HEK293 (cell line): Measurements from ENCODE around the gene SPEM3.

Experiments used
- ZFP37 ChIP-seq: fragments of 450-650 bp; formaldehyde crosslinking; IDR thresholded peaks from 2 replicates; pipeline ENCODE4 v1.5.1; 2016; ENCODE audit warnings: missing biosample characterization, missing genetic modification characterization
- ZNF140 ChIP-seq: fragments of 450-650 bp; formaldehyde crosslinking; IDR thresholded peaks from 2 replicates; pipeline ENCODE4 v1.5.1; 2016; ENCODE audit warnings: missing biosample characterization, missing genetic modification characterization
- ZNF24 ChIP-seq: fragments of 450-650 bp; formaldehyde crosslinking; IDR thresholded peaks from 2 replicates; pipeline ENCODE4 v1.5.1; 2016; ENCODE audit warnings: missing biosample characterization, missing genetic modification characterization
- ZNF274 ChIP-seq, 2 experiments: fragments of 200-500 bp in 1 of 2; fragments of 450-650 bp in 1 of 2; sonication (Bioruptor generic) in 1 of 2; formaldehyde crosslinking in 1 of 2; IDR thresholded peaks; 2 replicates each; pipeline versions ENCODE4 v1.5.1 to v1.6.1; 2014 to 2016; ENCODE audit warnings: borderline replicate concordance in 1 of 2, inconsistent platforms in 1 of 2, low read length in 1 of 2, missing biosample characterization in 1 of 2, missing genetic modification characterization in 1 of 2
- ZNF426 ChIP-seq: fragments of 450-650 bp; formaldehyde crosslinking; IDR thresholded peaks from 2 replicates; pipeline ENCODE4 v1.5.1; 2017; ENCODE audit warnings: missing biosample characterization, missing genetic modification characterization, mild to moderate bottlenecking, inconsistent platforms, moderate library complexity
- ZNF596 ChIP-seq: fragments of 450-650 bp; IDR thresholded peaks from 2 replicates; pipeline ENCODE4 v1.5.0; 2018; ENCODE audit warnings: missing biosample characterization, mild to moderate bottlenecking, missing genetic modification characterization, moderate library complexity
- ZNF777 ChIP-seq: fragments of 450-650 bp; formaldehyde crosslinking; IDR thresholded peaks from 2 replicates; pipeline ENCODE4 v1.5.1; 2017; ENCODE audit warnings: missing biosample characterization, missing genetic modification characterization, borderline replicate concordance
- ZNF791 ChIP-seq: fragments of 450-650 bp; formaldehyde crosslinking; IDR thresholded peaks from 2 replicates; pipeline ENCODE4 v1.5.1; 2016; ENCODE audit warnings: missing biosample characterization, missing genetic modification characterization
- TF ChIP-seq, protein P1 (sequence below): fragments of 450-650 bp; formaldehyde crosslinking; IDR thresholded peaks from 2 replicates; pipeline ENCODE4 v1.5.1; 2017; ENCODE audit warnings: missing biosample characterization, missing genetic modification characterization
- TF ChIP-seq, protein P2 (sequence below): fragments of 450-650 bp; formaldehyde crosslinking; IDR thresholded peaks from 2 replicates; pipeline ENCODE4 v1.5.1; 2016; ENCODE audit warnings: missing biosample characterization, missing genetic modification characterization
- TF ChIP-seq, protein P3 (sequence below): fragments of 450-650 bp; IDR thresholded peaks from 2 replicates; pipeline ENCODE4 v1.5.1; 2018; ENCODE audit warnings: missing biosample characterization, missing genetic modification characterization
- TF ChIP-seq, protein P4 (sequence below): fragments of 450-650 bp; formaldehyde crosslinking; IDR thresholded peaks from 2 replicates; pipeline ENCODE4 v1.5.1; 2016; ENCODE audit warnings: missing biosample characterization, missing genetic modification characterization, borderline replicate concordance

DNA sequence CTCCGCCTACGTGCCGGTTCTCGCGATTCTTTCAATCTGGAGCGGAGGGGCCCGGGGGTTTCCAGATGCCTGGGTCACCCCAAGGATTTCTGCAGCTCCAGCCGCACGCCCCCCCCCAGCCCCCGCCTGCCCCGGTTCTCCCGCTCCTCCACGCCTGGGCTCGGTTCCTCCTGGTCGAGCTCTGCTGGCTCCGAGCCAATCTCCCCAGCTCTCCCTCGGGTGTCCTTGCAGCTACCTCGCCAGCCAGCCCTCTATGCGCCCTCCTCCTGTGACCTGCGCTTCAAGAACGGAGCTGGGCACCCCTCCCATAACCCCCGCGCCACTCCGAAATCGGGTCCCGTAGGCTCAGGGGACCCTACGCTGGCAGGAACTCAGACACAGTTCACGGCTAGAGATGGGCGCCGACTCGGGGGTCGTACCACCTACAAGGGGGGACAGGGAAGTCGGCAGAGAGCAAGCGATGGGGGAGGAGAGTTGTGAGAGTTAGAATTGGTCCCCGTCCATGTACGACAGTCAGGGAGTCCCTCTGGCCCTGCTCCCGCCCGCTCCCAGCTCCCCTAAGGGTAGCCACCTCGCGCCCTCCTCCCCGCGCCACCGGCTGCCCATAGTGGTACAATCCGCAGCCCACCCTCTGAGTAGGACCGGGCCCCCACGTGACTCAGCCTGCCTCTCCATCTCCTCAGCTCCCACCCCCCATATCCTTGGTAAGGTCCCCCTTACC, 11.6 kb downstream of the SPEM3 start:
- TF ChIP-seq ZNF140 (tag by site-specific recombination), result no peak
- TF ChIP-seq, protein P1, sequence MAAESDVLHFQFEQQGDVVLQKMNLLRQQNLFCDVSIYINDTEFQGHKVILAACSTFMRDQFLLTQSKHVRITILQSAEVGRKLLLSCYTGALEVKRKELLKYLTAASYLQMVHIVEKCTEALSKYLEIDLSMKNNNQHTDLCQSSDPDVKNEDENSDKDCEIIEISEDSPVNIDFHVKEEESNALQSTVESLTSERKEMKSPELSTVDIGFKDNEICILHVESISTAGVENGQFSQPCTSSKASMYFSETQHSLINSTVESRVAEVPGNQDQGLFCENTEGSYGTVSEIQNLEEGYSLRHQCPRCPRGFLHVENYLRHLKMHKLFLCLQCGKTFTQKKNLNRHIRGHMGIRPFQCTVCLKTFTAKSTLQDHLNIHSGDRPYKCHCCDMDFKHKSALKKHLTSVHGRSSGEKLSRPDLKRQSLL, result no peak
- TF ChIP-seq, protein P2, sequence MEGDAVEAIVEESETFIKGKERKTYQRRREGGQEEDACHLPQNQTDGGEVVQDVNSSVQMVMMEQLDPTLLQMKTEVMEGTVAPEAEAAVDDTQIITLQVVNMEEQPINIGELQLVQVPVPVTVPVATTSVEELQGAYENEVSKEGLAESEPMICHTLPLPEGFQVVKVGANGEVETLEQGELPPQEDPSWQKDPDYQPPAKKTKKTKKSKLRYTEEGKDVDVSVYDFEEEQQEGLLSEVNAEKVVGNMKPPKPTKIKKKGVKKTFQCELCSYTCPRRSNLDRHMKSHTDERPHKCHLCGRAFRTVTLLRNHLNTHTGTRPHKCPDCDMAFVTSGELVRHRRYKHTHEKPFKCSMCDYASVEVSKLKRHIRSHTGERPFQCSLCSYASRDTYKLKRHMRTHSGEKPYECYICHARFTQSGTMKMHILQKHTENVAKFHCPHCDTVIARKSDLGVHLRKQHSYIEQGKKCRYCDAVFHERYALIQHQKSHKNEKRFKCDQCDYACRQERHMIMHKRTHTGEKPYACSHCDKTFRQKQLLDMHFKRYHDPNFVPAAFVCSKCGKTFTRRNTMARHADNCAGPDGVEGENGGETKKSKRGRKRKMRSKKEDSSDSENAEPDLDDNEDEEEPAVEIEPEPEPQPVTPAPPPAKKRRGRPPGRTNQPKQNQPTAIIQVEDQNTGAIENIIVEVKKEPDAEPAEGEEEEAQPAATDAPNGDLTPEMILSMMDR, result no peak
- no peak for TF ChIP-seq ZNF426 (tag by site-specific recombination)
- TF ChIP-seq ZNF274 (IDR thresholded peaks at IDR 0.05; ENCODE audit: low read length), result no peak
- TF ChIP-seq ZNF274 (tag by site-specific recombination; IDR thresholded peaks at IDR 0.05; ENCODE audit: borderline replicate concordance), result no peak
- TF ChIP-seq, protein P3, sequence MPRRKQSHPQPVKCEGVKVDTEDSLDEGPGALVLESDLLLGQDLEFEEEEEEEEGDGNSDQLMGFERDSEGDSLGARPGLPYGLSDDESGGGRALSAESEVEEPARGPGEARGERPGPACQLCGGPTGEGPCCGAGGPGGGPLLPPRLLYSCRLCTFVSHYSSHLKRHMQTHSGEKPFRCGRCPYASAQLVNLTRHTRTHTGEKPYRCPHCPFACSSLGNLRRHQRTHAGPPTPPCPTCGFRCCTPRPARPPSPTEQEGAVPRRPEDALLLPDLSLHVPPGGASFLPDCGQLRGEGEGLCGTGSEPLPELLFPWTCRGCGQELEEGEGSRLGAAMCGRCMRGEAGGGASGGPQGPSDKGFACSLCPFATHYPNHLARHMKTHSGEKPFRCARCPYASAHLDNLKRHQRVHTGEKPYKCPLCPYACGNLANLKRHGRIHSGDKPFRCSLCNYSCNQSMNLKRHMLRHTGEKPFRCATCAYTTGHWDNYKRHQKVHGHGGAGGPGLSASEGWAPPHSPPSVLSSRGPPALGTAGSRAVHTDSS (tag by site-specific recombination), result no peak
- TF ChIP-seq ZNF791 (tag by site-specific recombination), result no peak
- TF ChIP-seq ZFP37, result 0 out of 2 replicates have a peak, but pooled peaks have one; percentile 61
- TF ChIP-seq ZNF596, result no peak
- TF ChIP-seq, protein P4, sequence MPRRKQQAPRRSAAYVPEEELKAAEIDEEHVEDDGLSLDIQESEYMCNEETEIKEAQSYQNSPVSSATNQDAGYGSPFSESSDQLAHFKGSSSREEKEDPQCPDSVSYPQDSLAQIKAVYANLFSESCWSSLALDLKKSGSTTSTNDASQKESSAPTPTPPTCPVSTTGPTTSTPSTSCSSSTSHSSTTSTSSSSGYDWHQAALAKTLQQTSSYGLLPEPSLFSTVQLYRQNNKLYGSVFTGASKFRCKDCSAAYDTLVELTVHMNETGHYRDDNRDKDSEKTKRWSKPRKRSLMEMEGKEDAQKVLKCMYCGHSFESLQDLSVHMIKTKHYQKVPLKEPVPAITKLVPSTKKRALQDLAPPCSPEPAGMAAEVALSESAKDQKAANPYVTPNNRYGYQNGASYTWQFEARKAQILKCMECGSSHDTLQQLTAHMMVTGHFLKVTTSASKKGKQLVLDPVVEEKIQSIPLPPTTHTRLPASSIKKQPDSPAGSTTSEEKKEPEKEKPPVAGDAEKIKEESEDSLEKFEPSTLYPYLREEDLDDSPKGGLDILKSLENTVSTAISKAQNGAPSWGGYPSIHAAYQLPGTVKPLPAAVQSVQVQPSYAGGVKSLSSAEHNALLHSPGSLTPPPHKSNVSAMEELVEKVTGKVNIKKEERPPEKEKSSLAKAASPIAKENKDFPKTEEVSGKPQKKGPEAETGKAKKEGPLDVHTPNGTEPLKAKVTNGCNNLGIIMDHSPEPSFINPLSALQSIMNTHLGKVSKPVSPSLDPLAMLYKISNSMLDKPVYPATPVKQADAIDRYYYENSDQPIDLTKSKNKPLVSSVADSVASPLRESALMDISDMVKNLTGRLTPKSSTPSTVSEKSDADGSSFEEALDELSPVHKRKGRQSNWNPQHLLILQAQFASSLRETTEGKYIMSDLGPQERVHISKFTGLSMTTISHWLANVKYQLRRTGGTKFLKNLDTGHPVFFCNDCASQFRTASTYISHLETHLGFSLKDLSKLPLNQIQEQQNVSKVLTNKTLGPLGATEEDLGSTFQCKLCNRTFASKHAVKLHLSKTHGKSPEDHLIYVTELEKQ (tag by site-specific recombination), result peak; percentile 65; the same call in 1 of the 2 replicates
- TF ChIP-seq ZNF24, result peak; percentile 72; the same call in 1 of the 2 replicates
- peak; percentile 75; the same call in 1 of the 2 replicates for TF ChIP-seq ZNF777 (tag by site-specific recombination)
